GM10847 (cell line): ENCODE results near the gene KRTAP4-4.
"Not testable (repeated sequence)": the region's sequence is repeated elsewhere in the genome, so short reads cannot be mapped to it uniquely, and the experiment has no call there.

Experiments
- POLR2A ChIP-seq: IDR thresholded peaks from 2 replicates; pipeline ENCODE4 v1.6.1; 2011; ENCODE audit not compliant: insufficient read length; ENCODE audit errors: extremely low read depth

The KRTAP4-4 gene

DNA sequence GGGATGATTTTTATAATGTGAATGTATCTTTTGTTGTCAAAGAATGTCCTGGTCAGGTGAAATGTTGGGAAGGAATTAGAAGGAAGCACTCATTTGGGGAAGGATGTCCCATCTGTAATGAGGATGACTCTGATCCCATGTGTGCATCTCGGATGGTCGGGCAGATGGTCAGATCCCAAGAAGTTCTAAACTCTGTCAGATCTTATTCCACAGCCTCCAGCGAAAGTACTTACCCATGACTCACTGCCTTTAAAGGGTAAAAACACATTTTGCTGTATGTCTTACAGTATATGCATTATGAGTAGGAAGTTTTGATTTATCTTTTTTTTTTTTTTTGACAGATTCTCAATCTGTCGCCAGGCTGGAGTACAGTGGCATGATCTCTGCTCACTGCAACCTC, 41.8 kb downstream of the KRTAP4-4 start:
- TF ChIP-seq POLR2A: no peak

DNA sequence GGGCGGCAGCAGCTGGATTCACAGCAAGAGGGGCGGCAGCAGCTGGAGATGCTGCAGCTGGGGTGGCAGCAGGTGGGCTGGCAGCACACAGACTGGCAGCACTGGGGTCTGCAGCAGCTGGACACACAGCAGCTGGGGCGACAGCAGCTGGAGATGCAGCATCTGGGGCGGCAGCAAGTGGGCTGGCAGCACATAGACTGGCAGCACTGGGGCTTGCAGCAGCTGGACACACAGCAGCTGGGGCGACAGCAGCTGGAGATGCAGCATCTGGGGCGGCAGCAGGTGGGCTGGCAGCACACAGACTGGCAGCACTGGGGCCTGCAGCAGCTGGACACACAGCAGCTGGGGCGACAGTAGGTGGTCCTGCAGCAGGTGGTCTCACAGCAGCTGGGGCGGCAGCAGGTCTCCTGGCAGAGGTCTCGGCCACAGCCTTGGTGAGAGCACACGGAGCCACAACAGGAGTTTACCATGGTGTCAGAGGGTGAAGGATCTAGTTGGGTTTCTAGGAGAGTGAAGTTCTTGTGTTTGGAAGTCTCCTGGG, 42.6 kb downstream of the KRTAP4-4 start, which contains the start of gene KRTAP4-11:
TSS of gene KRTAP4-11 (minus strand) at position 528 of the 541 bp plus-strand sequence. CDS start at position 470, 58 bp downstream.
- not testable (repeated sequence) for TF ChIP-seq POLR2A

DNA sequence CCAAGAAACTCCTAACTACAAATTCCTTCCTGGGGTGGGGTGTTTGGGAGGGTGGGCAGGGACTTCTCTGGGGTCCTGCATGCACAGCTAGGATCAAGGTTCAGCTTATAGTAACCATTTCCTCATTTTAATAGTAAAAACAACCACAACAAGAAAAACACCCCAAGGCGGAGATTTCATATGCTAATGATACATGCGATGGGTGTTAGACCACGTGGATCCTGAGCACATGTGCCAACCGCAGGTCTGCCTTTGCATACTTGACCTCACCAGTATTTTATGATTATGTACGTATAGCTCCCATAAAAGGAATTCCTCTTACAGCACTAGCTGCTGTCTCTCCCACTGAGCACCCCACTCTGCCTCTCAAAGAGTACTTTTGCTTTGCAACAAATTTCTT, 44.3 kb downstream of the KRTAP4-4 start:
- no peak for TF ChIP-seq POLR2A

DNA sequence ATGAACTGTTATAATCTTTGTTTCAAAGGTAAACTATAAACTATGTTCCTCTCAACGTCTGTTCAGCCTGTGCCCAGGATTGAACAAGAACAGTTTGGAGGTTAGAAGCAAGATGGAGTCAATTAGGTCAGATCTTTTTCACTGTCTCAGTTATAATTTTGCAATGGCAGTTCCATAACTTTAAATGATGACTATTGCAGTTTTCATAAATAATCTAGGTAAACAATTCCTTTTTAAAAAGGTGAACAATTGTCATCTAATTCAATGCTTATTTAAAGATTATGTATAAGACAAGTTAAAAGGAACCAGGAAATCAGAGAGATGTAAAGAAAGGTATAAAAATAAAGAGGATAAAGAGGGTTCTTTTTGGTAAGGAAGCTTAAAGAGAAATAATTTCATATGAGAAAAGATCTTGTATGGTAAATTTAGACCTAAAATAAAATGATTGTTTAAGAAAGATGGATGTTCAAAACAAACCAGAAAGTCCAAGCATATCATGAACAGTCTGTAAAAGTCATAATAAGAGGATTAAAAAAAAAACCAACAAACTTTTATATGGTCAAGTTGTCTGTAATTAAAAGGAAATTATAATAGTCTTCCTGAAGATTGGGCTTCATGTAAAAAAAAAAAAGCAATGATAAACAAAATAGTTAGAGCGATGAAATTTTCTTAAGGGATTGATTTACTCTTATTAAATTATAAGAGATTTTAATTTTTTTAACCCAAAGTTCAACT, 49.2 kb downstream of the KRTAP4-4 start:
- no peak for TF ChIP-seq POLR2A
